Measurements from ENCODE around the gene COL4A6. TPM values are rescaled to one million over a fixed set of nuclear protein-coding genes. Genes with fewer than 3 reads are reported as not detected.
"Not testable (repeated sequence)": the region's sequence is repeated elsewhere in the genome, so short reads cannot be mapped to it uniquely, and the experiment has no call there.

COL4A6 gene
- polyA plus RNA-seq, 3 donors = not detected

- Histone ChIP-seq H3K4me1 (ENCODE audit: control insufficient read depth in 1 of 2, insufficient read depth in 2 of 2, low read length in 2 of 2) (no peaks in the 10 kb centered on the region), H4K20me1 (ENCODE audit: insufficient read depth, low read length) (no peaks in the 10 kb centered on the region), H3K79me2 (ENCODE audit: insufficient read depth, low read length) (no peaks in the 10 kb centered on the region), H3K4me2 (replicated peaks; ENCODE audit: extremely low read depth, low read length, poor library complexity, severe bottlenecking) (no peak overlapping the region), H3K9ac (ENCODE audit: insufficient read depth, low read length, poor library complexity, severe bottlenecking) (no peak overlapping the region), H3K9me3 (replicated peaks in 1 of 2; ENCODE audit: control insufficient read depth in 1 of 2, insufficient read depth in 1 of 2, low read length in 2 of 2) (no peaks in the 10 kb centered on the region), H3K27me3 (ENCODE audit: control insufficient read depth in 2 of 2, insufficient read depth in 2 of 2, low read length in 2 of 2) (no peaks in the 10 kb centered on the region), H3K27ac (ENCODE audit: low read depth in 1 of 2, low read length in 2 of 2) (no peak overlapping the region), H2AFZ (ENCODE audit: insufficient read depth, low read depth, low read length, poor library complexity, severe bottlenecking) (no peak overlapping the region), H3K4me3 (replicated peaks in 1 of 3; ENCODE audit: low read depth in 2 of 3, low read length in 3 of 3) (no peak overlapping the region), H3K36me3 (replicated peaks in 1 of 2; ENCODE audit: control insufficient read depth in 1 of 2, insufficient read depth in 2 of 2, low read length in 2 of 2) (no peaks in the 10 kb centered on the region)
- TF ChIP-seq CTCF (IDR thresholded peaks at IDR 0.05) = no peak
- Mint-ChIP-seq H3K27ac (no peak overlapping the region), H3K36me3 (no peaks in the 10 kb centered on the region), H3K27me3 (ENCODE audit: low read depth in 3 of 3) (peaks cover 0 to 2% (median 0%) of the 10 kb centered on the region in 3 donors), H3K4me3 (no peak overlapping the region), H3K9me3 (peaks cover 0 to 2% (median 0%) of the 10 kb centered on the region in 7 donors), H3K4me1 (no peaks in the 10 kb centered on the region)
- intact Hi-C loops (cut with micrococcal nuclease) = no loop called here
- no peak for DNase-seq
- WGBS (ENCODE audit: insufficient coverage) = no CpG with 5 or more reads among the region's 1 CpG
Observed at GRCh38 chrX:108396986-108397385, 41.2 kb downstream of the COL4A6 start.

- DNase-seq = no peak
- 100% methylated on average over 1 of the region's 6 CpGs for WGBS (ENCODE audit: insufficient coverage)
- intact Hi-C loops (cut with micrococcal nuclease) = no loop called here
Observed at GRCh38 chrX:108396188-108396891, 41.9 kb downstream of the COL4A6 start.

GRCh38 chrX:108390976-108391717 lies 47.1 kb downstream of the COL4A6 start:
- H3K4me2 ChIP-seq (replicated peaks; ENCODE audit: extremely low read depth, low read length, poor library complexity, severe bottlenecking); H3K27me3 ChIP-seq (ENCODE audit: control insufficient read depth in 2 of 2, insufficient read depth in 2 of 2, low read length in 2 of 2); H3K36me3 ChIP-seq (replicated peaks in 1 of 2; ENCODE audit: control insufficient read depth in 1 of 2, insufficient read depth in 2 of 2, low read length in 2 of 2); H3K27ac Mint-ChIP-seq; H3K9ac ChIP-seq (ENCODE audit: insufficient read depth, low read length, poor library complexity, severe bottlenecking); H3K9me3 ChIP-seq (replicated peaks in 1 of 2; ENCODE audit: control insufficient read depth in 1 of 2, insufficient read depth in 1 of 2, low read length in 2 of 2); intact Hi-C loops (cut with micrococcal nuclease); H3K4me1 Mint-ChIP-seq; H3K4me1 ChIP-seq (ENCODE audit: control insufficient read depth in 1 of 2, insufficient read depth in 2 of 2, low read length in 2 of 2); H3K27me3 Mint-ChIP-seq (ENCODE audit: low read depth in 3 of 3); DNase-seq; H4K20me1 ChIP-seq (ENCODE audit: insufficient read depth, low read length); H3K9me3 Mint-ChIP-seq; H3K27ac ChIP-seq (ENCODE audit: low read depth in 1 of 2, low read length in 2 of 2); H3K79me2 ChIP-seq (ENCODE audit: insufficient read depth, low read length); H3K36me3 Mint-ChIP-seq; H3K4me3 ChIP-seq (replicated peaks in 1 of 3; ENCODE audit: low read depth in 2 of 3, low read length in 3 of 3); H3K4me3 Mint-ChIP-seq; H2AFZ ChIP-seq (ENCODE audit: insufficient read depth, low read depth, low read length, poor library complexity, severe bottlenecking): not testable (repeated sequence)
- 100% methylated on average over 1 of the region's 9 CpGs for WGBS (ENCODE audit: insufficient coverage)

More at GRCh38 chrX:108396188-108396891, 41.9 kb downstream of the COL4A6 start:
- Histone ChIP-seq H3K9me3 (replicated peaks in 1 of 2; ENCODE audit: control insufficient read depth in 1 of 2, insufficient read depth in 1 of 2, low read length in 2 of 2) (no peaks in the 10 kb centered on the region), H3K4me3 (replicated peaks in 1 of 3; ENCODE audit: low read depth in 2 of 3, low read length in 3 of 3) (no peak overlapping the region), H3K27ac (ENCODE audit: low read depth in 1 of 2, low read length in 2 of 2) (no peak overlapping the region), H2AFZ (ENCODE audit: insufficient read depth, low read depth, low read length, poor library complexity, severe bottlenecking) (no peak overlapping the region), H3K79me2 (ENCODE audit: insufficient read depth, low read length) (no peaks in the 10 kb centered on the region), H4K20me1 (ENCODE audit: insufficient read depth, low read length) (no peaks in the 10 kb centered on the region), H3K4me1 (ENCODE audit: control insufficient read depth in 1 of 2, insufficient read depth in 2 of 2, low read length in 2 of 2) (no peaks in the 10 kb centered on the region), H3K9ac (ENCODE audit: insufficient read depth, low read length, poor library complexity, severe bottlenecking) (no peak overlapping the region), H3K4me2 (replicated peaks; ENCODE audit: extremely low read depth, low read length, poor library complexity, severe bottlenecking) (no peak overlapping the region), H3K36me3 (replicated peaks in 1 of 2; ENCODE audit: control insufficient read depth in 1 of 2, insufficient read depth in 2 of 2, low read length in 2 of 2) (no peaks in the 10 kb centered on the region), H3K27me3 (ENCODE audit: control insufficient read depth in 2 of 2, insufficient read depth in 2 of 2, low read length in 2 of 2) (no peaks in the 10 kb centered on the region)
- no peak overlapping the region for H3K27ac Mint-ChIP-seq
- no peak overlapping the region for H3K4me3 Mint-ChIP-seq
- no peak for TF ChIP-seq CTCF (IDR thresholded peaks at IDR 0.05)
- H3K9me3 Mint-ChIP-seq = peaks cover 0 to 6% (median 0%) of the 10 kb centered on the region in 7 donors
- peaks cover 0 to 2% (median 0%) of the 10 kb centered on the region in 3 donors for H3K27me3 Mint-ChIP-seq (ENCODE audit: low read depth in 3 of 3)
- H3K36me3 Mint-ChIP-seq = no peaks in the 10 kb centered on the region
- no peaks in the 10 kb centered on the region for H3K4me1 Mint-ChIP-seq

All from CD14-positive monocyte (primary cell).